HFF-Myc (cell line): ENCODE measurements around the gene LDB3.

Source experiments
- DNase-seq: peaks from one replicate; pipeline ENCODE4 v3.0.0-alpha.2; 2011; ENCODE audit warnings: low read depth; ENCODE audit errors: extremely low read depth
- H3K4me3 ChIP-seq: replicated peaks from 2 replicates; pipeline ENCODE4 v1.5.1; 2011; ENCODE audit warnings: low read depth, mild to moderate bottlenecking, control low read depth, low read length
- CTCF ChIP-seq: IDR thresholded peaks from 2 replicates; pipeline ENCODE4 v1.5.1; 2012; ENCODE audit warnings: mild to moderate bottlenecking, low read depth, low read length, control low read depth; ENCODE audit errors: missing control alignments

The LDB3 gene

GRCh38 chr10:86706401-86706841 lies 38.1 kb downstream of the LDB3 start:
- no peak for DNase-seq
- H3K4me3 ChIP-seq: no peak overlapping the region
- TF ChIP-seq CTCF: no peak

GRCh38 chr10:86706977-86707376 lies 38.7 kb downstream of the LDB3 start:
- TF ChIP-seq CTCF: no peak
- no peak for DNase-seq
- no peak overlapping the region for H3K4me3 ChIP-seq

GRCh38 chr10:86707505-86707904 lies 39.2 kb downstream of the LDB3 start:
- no peak for TF ChIP-seq CTCF
- no peak overlapping the region for H3K4me3 ChIP-seq
- no peak for DNase-seq

GRCh38 chr10:86708068-86708782 lies 39.9 kb downstream of the LDB3 start:
- TF ChIP-seq CTCF: no peak
- no peak for DNase-seq
- no peak overlapping the region for H3K4me3 ChIP-seq

GRCh38 chr10:86708783-86709380 lies 40.6 kb downstream of the LDB3 start:
- H3K4me3 ChIP-seq: no peak overlapping the region
- DNase-seq: no peak
- TF ChIP-seq CTCF: no peak

- no peak for TF ChIP-seq CTCF
- no peak for DNase-seq
Observed at GRCh38 chr10:86709396-86710185, 41.3 kb downstream of the LDB3 start.

More at GRCh38 chr10:86709396-86710185, 41.3 kb downstream of the LDB3 start:
- H3K4me3 ChIP-seq: no peak overlapping the region
